Measurements from ENCODE around the gene SLC6A13. TPM values are rescaled to one million over a fixed set of nuclear protein-coding genes. Genes with fewer than 3 reads are reported as not detected.

SLC6A13 gene
- total and polyA plus RNA-seq, 2 of the 8 experiments (the other 6 are each of a cell fraction or from before 2014, with no cell fraction given): 0.03 TPM; not detected in 1

DNA sequence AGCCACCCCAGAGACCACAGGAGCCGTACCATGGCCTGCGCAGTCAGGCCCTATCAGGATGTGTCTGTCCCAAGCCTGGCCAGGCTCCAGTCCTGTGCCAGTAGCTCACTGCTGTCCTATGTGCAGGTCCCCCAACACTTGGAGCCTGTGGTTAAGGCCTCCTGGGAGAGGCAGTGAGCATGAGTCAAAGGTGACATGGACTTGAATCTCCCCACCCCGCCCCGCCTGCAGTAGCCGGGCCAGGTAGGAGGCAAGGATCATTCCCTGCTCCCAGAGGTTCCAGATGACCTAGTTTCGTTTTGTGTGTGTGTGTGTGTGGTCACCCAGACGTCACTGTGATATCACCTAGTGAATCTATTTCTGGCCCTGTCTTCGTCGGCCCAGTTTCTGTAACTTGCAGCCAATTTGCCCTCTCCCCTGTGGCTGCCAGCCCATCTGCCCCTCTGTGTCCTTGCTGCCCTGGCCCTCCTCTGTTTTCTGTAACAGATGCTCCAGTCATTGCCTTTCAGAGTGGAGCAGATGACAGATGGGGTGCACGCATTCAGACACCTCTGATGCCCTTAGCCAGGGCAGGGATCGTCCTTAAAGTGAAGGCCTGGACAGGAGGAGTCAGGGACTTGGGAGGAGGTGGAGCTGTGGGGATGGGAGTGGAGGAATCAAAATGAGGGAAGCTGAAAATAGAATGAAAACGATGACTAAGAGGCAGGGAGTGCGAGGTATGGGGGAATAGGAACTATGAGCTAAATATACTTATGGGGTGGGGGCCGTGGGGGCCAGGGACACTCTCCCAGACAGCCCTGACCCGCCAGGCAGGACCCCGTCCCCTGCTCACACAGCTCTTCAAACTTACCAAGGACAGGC lies 86.1 kb downstream of the SLC6A13 start (continued):
- TF ChIP-seq, protein P1, sequence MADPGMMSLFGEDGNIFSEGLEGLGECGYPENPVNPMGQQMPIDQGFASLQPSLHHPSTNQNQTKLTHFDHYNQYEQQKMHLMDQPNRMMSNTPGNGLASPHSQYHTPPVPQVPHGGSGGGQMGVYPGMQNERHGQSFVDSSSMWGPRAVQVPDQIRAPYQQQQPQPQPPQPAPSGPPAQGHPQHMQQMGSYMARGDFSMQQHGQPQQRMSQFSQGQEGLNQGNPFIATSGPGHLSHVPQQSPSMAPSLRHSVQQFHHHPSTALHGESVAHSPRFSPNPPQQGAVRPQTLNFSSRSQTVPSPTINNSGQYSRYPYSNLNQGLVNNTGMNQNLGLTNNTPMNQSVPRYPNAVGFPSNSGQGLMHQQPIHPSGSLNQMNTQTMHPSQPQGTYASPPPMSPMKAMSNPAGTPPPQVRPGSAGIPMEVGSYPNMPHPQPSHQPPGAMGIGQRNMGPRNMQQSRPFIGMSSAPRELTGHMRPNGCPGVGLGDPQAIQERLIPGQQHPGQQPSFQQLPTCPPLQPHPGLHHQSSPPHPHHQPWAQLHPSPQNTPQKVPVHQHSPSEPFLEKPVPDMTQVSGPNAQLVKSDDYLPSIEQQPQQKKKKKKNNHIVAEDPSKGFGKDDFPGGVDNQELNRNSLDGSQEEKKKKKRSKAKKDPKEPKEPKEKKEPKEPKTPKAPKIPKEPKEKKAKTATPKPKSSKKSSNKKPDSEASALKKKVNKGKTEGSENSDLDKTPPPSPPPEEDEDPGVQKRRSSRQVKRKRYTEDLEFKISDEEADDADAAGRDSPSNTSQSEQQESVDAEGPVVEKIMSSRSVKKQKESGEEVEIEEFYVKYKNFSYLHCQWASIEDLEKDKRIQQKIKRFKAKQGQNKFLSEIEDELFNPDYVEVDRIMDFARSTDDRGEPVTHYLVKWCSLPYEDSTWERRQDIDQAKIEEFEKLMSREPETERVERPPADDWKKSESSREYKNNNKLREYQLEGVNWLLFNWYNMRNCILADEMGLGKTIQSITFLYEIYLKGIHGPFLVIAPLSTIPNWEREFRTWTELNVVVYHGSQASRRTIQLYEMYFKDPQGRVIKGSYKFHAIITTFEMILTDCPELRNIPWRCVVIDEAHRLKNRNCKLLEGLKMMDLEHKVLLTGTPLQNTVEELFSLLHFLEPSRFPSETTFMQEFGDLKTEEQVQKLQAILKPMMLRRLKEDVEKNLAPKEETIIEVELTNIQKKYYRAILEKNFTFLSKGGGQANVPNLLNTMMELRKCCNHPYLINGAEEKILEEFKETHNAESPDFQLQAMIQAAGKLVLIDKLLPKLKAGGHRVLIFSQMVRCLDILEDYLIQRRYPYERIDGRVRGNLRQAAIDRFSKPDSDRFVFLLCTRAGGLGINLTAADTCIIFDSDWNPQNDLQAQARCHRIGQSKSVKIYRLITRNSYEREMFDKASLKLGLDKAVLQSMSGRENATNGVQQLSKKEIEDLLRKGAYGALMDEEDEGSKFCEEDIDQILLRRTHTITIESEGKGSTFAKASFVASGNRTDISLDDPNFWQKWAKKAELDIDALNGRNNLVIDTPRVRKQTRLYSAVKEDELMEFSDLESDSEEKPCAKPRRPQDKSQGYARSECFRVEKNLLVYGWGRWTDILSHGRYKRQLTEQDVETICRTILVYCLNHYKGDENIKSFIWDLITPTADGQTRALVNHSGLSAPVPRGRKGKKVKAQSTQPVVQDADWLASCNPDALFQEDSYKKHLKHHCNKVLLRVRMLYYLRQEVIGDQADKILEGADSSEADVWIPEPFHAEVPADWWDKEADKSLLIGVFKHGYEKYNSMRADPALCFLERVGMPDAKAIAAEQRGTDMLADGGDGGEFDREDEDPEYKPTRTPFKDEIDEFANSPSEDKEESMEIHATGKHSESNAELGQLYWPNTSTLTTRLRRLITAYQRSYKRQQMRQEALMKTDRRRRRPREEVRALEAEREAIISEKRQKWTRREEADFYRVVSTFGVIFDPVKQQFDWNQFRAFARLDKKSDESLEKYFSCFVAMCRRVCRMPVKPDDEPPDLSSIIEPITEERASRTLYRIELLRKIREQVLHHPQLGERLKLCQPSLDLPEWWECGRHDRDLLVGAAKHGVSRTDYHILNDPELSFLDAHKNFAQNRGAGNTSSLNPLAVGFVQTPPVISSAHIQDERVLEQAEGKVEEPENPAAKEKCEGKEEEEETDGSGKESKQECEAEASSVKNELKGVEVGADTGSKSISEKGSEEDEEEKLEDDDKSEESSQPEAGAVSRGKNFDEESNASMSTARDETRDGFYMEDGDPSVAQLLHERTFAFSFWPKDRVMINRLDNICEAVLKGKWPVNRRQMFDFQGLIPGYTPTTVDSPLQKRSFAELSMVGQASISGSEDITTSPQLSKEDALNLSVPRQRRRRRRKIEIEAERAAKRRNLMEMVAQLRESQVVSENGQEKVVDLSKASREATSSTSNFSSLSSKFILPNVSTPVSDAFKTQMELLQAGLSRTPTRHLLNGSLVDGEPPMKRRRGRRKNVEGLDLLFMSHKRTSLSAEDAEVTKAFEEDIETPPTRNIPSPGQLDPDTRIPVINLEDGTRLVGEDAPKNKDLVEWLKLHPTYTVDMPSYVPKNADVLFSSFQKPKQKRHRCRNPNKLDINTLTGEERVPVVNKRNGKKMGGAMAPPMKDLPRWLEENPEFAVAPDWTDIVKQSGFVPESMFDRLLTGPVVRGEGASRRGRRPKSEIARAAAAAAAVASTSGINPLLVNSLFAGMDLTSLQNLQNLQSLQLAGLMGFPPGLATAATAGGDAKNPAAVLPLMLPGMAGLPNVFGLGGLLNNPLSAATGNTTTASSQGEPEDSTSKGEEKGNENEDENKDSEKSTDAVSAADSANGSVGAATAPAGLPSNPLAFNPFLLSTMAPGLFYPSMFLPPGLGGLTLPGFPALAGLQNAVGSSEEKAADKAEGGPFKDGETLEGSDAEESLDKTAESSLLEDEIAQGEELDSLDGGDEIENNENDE (IDR thresholded peaks at IDR 0.05; ENCODE audit: insufficient replicate concordance, low read length): no peak
- TF ChIP-seq, protein P2, sequence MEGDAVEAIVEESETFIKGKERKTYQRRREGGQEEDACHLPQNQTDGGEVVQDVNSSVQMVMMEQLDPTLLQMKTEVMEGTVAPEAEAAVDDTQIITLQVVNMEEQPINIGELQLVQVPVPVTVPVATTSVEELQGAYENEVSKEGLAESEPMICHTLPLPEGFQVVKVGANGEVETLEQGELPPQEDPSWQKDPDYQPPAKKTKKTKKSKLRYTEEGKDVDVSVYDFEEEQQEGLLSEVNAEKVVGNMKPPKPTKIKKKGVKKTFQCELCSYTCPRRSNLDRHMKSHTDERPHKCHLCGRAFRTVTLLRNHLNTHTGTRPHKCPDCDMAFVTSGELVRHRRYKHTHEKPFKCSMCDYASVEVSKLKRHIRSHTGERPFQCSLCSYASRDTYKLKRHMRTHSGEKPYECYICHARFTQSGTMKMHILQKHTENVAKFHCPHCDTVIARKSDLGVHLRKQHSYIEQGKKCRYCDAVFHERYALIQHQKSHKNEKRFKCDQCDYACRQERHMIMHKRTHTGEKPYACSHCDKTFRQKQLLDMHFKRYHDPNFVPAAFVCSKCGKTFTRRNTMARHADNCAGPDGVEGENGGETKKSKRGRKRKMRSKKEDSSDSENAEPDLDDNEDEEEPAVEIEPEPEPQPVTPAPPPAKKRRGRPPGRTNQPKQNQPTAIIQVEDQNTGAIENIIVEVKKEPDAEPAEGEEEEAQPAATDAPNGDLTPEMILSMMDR (IDR thresholded peaks at IDR 0.05; ENCODE audit: control extremely low read depth in 1 of 3, insufficient read depth in 1 of 3, low read depth in 1 of 3, low read length in 3 of 3): no peak
- TF ChIP-seq EGR1 (IDR thresholded peaks at IDR 0.05; ENCODE audit: borderline replicate concordance, low read depth, low read length) (no peak), SP2 (IDR thresholded peaks at IDR 0.05; ENCODE audit: low read length) (no peak), NRF1 (IDR thresholded peaks at IDR 0.05; ENCODE audit: low read depth, low read length) (no peak), PHF8 (conservative IDR thresholded peaks at IDR 0.05; ENCODE audit: low read depth, low read length) (no peak)
- TF ChIP-seq, protein P3, sequence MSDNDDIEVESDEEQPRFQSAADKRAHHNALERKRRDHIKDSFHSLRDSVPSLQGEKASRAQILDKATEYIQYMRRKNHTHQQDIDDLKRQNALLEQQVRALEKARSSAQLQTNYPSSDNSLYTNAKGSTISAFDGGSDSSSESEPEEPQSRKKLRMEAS (IDR thresholded peaks at IDR 0.05): no peak
